ENCODE measurements around the gene MLLT3. TPM values are rescaled to one million over a fixed set of nuclear protein-coding genes. Genes with fewer than 3 reads are reported as not detected.

Gene MLLT3
- total and polyA plus RNA-seq, 10 donors = 2.8 to 15.2 (median 10.6) TPM

DNA sequence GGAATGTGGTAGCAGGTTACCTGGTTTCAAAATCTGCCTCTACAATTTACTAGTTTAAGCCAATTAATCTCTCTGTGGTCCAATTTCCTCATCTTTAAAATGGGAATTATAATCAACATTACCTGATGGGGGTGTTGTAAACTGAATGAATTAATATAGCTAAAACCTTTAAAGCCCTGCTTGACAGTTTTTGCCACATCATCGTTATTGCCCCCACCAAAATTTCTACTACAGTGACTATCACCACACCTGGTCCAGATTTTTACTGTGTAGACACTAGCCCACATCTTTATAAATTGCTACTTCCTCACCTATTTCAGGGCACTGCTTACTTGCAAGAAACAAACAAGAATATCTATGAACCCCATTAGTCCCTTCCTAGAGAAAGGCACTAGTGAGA lies 65.0 kb downstream of the MLLT3 start:
- Histone ChIP-seq H3K9me3 (no peaks in the 10 kb centered on the region), H3K27ac (no peak overlapping the region), H3K4me3 (no peak overlapping the region), H3K4me1 (peaks cover 0 to 50% (median 28%) of the 10 kb centered on the region in 6 donors), H3K27me3 (replicated peaks in 1 of 7) (no peaks in the 10 kb centered on the region), H3K36me3 (no peaks in the 10 kb centered on the region)
- intact Hi-C loops (cut with DNase I; ENCODE audit: low total_unique reads) = no loop called here
- TF ChIP-seq POLR2A (IDR thresholded peaks at IDR 0.05) (no peak), POLR2AphosphoS5 (IDR thresholded peaks at IDR 0.05) (no peak), CTCF (IDR thresholded peaks at IDR 0.05 in 8 of 11, conservative IDR thresholded peaks at IDR 0.05 in 3 of 11) (no peak)
- no peak for DNase-seq
- 94 to 98% (median 94%) methylated on average over 1 of the region's 1 CpG for WGBS, 5 donors

DNA sequence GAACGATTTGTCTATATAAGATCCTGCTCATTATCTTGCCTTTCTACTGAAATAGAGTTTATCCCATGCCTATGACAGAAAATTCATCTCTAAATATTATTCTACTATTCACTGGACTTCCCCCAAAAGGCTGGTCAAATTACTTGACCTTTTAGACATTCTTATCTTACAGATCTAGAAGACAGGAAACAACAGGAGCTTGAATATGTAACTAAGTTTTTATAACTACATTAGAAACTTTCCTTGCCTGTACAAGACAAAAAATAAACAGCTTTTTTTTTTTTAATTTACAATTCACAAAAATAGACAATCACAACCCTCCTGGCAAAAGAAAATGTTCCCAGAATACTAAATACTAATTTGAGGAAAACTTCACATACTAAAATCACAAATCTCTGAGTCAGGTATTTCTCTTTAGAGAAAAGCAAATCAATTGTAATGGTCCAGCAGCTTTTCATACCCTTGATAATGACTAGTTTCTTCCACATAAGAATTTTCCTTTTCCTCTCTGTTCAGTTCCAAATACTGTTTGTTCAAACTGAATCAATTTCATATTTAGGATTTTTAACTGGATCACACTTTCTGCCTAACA lies 68.6 kb downstream of the MLLT3 start:
- H3K4me3 ChIP-seq = no peak overlapping the region
- no peaks in the 10 kb centered on the region for H3K36me3 ChIP-seq
- 38 to 62% (median 50%) methylated on average over 1 of the region's 1 CpG for WGBS, 5 donors
- no peak for DNase-seq
- peaks cover 0 to 51% (median 26%) of the 10 kb centered on the region in 6 donors for H3K4me1 ChIP-seq
- intact Hi-C loops (cut with DNase I; ENCODE audit: low total_unique reads) = no loop called here
- H3K27ac ChIP-seq = no peak overlapping the region
- H3K9me3 ChIP-seq = no peaks in the 10 kb centered on the region
- H3K27me3 ChIP-seq (replicated peaks in 1 of 7) = no peaks in the 10 kb centered on the region
- TF ChIP-seq POLR2A (IDR thresholded peaks at IDR 0.05) = no peak
- no peak for TF ChIP-seq POLR2AphosphoS5 (IDR thresholded peaks at IDR 0.05)
- TF ChIP-seq CTCF (IDR thresholded peaks at IDR 0.05 in 8 of 11, conservative IDR thresholded peaks at IDR 0.05 in 3 of 11) = no peak

GRCh38 chr9:20552874-20553557 lies 69.3 kb downstream of the MLLT3 start:
- TF ChIP-seq CTCF (IDR thresholded peaks at IDR 0.05 in 8 of 11, conservative IDR thresholded peaks at IDR 0.05 in 3 of 11) = no peak
- Histone ChIP-seq H3K27ac (no peak overlapping the region), H3K4me3 (no peak overlapping the region), H3K36me3 (no peaks in the 10 kb centered on the region), H3K27me3 (replicated peaks in 1 of 7) (no peaks in the 10 kb centered on the region), H3K9me3 (no peaks in the 10 kb centered on the region), H3K4me1 (peaks cover 0 to 44% (median 24%) of the 10 kb centered on the region in 6 donors)
- DNase-seq = no peak
- intact Hi-C loops (cut with DNase I; ENCODE audit: low total_unique reads) = no loop called here
- 58 to 75% (median 64%) methylated on average over 3 of the region's 3 CpGs for WGBS, 5 donors

- DNase-seq = no peak
- WGBS, 5 donors = 53 to 62% (median 57%) methylated on average over 5 of the region's 5 CpGs
- Histone ChIP-seq H3K4me1 (peaks cover 0 to 38% (median 22%) of the 10 kb centered on the region in 6 donors), H3K4me3 (no peak overlapping the region), H3K36me3 (no peaks in the 10 kb centered on the region), H3K9me3 (no peaks in the 10 kb centered on the region), H3K27me3 (replicated peaks in 1 of 7) (no peaks in the 10 kb centered on the region), H3K27ac (no peak overlapping the region)
- intact Hi-C loops (cut with DNase I; ENCODE audit: low total_unique reads) = no loop called here
- TF ChIP-seq POLR2A (IDR thresholded peaks at IDR 0.05) (no peak), POLR2AphosphoS5 (IDR thresholded peaks at IDR 0.05) (no peak), CTCF (IDR thresholded peaks at IDR 0.05 in 8 of 11, conservative IDR thresholded peaks at IDR 0.05 in 3 of 11) (no peak)
These were observed 70.5 kb downstream of the MLLT3 start for GRCh38 chr9:20551835-20552234.

Measured in spleen (tissue), 11 donors.